ENCODE results near the gene RAB3GAP1.
"Not testable (repeated sequence)": the region's sequence is repeated elsewhere in the genome, so short reads cannot be mapped to it uniquely, and the experiment has no call there.

RAB3GAP1 gene

GRCh38 chr2:135050684-135051083 lies 1.4 kb upstream of the RAB3GAP1 start:
- in situ Hi-C loops (cut with MboI; ENCODE audit: low sequenced_read_pairs) = no loop called here

GRCh38 chr2:135052997-135053474 lies 944 bp downstream of the RAB3GAP1 start:
- in situ Hi-C loops (cut with MboI; ENCODE audit: low sequenced_read_pairs) = no loop called here

- in situ Hi-C loops (cut with MboI; ENCODE audit: low sequenced_read_pairs) = no loop called here
Measured at GRCh38 chr2:135055182-135055786, 3.2 kb downstream of the RAB3GAP1 start.

GRCh38 chr2:135056790-135057189 lies 4.7 kb downstream of the RAB3GAP1 start:
- in situ Hi-C loops (cut with MboI; ENCODE audit: low sequenced_read_pairs) = no loop called here

- in situ Hi-C loops (cut with MboI; ENCODE audit: low sequenced_read_pairs) = no loop called here
Measured at GRCh38 chr2:135059577-135059976, 7.5 kb downstream of the RAB3GAP1 start.

GRCh38 chr2:135063210-135063609 lies 11.1 kb downstream of the RAB3GAP1 start:
- in situ Hi-C loops (cut with MboI; ENCODE audit: low sequenced_read_pairs) = no loop called here

- in situ Hi-C loops (cut with MboI; ENCODE audit: low sequenced_read_pairs) = no loop called here
Measured at GRCh38 chr2:135064149-135064548, 12.1 kb downstream of the RAB3GAP1 start.

- in situ Hi-C loops (cut with MboI; ENCODE audit: low sequenced_read_pairs) = no loop called here
Measured at GRCh38 chr2:135066710-135067109, 14.6 kb downstream of the RAB3GAP1 start.

GRCh38 chr2:135072125-135072997 lies 20.3 kb downstream of the RAB3GAP1 start:
- in situ Hi-C loops (cut with MboI; ENCODE audit: low sequenced_read_pairs) = no loop called here

- in situ Hi-C loops (cut with MboI; ENCODE audit: low sequenced_read_pairs) = no loop called here
Measured at GRCh38 chr2:135074216-135074615, 22.1 kb downstream of the RAB3GAP1 start.

GRCh38 chr2:135076556-135076955 lies 24.5 kb downstream of the RAB3GAP1 start:
- in situ Hi-C loops (cut with MboI; ENCODE audit: low sequenced_read_pairs) = no loop called here

GRCh38 chr2:135078417-135078816 lies 26.3 kb downstream of the RAB3GAP1 start:
- in situ Hi-C loops (cut with MboI; ENCODE audit: low sequenced_read_pairs) = no loop called here

- in situ Hi-C loops (cut with MboI; ENCODE audit: low sequenced_read_pairs) = no loop called here
Measured at GRCh38 chr2:135086222-135086621, 34.1 kb downstream of the RAB3GAP1 start.

- in situ Hi-C loops (cut with MboI; ENCODE audit: low sequenced_read_pairs) = not testable (repeated sequence)
Measured at GRCh38 chr2:135089597-135089996, 37.5 kb downstream of the RAB3GAP1 start.

- in situ Hi-C loops (cut with MboI; ENCODE audit: low sequenced_read_pairs) = no loop called here
Measured at GRCh38 chr2:135091681-135092080, 39.6 kb downstream of the RAB3GAP1 start.

GRCh38 chr2:135093193-135093592 lies 41.1 kb downstream of the RAB3GAP1 start:
- in situ Hi-C loops (cut with MboI; ENCODE audit: low sequenced_read_pairs) = no loop called here

GRCh38 chr2:135093670-135094330 lies 41.7 kb downstream of the RAB3GAP1 start:
- in situ Hi-C loops (cut with MboI; ENCODE audit: low sequenced_read_pairs) = no loop called here

- in situ Hi-C loops (cut with MboI; ENCODE audit: low sequenced_read_pairs) = no loop called here
Measured at GRCh38 chr2:135094508-135094907, 42.4 kb downstream of the RAB3GAP1 start.

GRCh38 chr2:135095591-135095990 lies 43.5 kb downstream of the RAB3GAP1 start:
- in situ Hi-C loops (cut with MboI; ENCODE audit: low sequenced_read_pairs) = no loop called here

- in situ Hi-C loops (cut with MboI; ENCODE audit: low sequenced_read_pairs) = no loop called here
Measured at GRCh38 chr2:135096665-135097446, 44.8 kb downstream of the RAB3GAP1 start.
